ENCODE results near the gene FBXL7.

Gene FBXL7

DNA sequence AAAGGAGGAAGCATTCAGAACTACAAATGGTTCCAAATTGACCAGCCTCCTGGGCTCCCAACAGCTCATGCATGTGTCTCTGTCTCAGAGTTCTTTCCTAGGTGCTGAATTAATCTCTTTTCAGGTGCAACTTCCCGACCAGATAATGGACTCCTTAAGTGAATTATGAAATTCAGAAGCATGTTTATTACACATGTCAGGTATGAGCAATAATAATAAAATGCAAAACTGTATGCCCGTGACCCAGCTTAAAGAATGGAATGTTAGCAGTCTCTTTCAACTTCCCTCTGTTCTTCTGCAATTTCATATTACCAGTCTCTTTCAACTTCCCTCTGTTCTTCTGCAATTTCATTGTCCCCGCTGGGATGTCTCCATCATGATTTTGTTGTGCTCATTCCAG is 60.4 kb downstream of the FBXL7 start:
- POLR2A ChIA-PET = no interaction called here
- no peak overlapping the region for H3K4me3 ChIP-seq (ENCODE audit: low read depth, low read length)
- CTCF ChIA-PET = no interaction called here
- no peak for DNase-seq (ENCODE audit: low read depth, low spot score)
- TF ChIP-seq, protein P1, sequence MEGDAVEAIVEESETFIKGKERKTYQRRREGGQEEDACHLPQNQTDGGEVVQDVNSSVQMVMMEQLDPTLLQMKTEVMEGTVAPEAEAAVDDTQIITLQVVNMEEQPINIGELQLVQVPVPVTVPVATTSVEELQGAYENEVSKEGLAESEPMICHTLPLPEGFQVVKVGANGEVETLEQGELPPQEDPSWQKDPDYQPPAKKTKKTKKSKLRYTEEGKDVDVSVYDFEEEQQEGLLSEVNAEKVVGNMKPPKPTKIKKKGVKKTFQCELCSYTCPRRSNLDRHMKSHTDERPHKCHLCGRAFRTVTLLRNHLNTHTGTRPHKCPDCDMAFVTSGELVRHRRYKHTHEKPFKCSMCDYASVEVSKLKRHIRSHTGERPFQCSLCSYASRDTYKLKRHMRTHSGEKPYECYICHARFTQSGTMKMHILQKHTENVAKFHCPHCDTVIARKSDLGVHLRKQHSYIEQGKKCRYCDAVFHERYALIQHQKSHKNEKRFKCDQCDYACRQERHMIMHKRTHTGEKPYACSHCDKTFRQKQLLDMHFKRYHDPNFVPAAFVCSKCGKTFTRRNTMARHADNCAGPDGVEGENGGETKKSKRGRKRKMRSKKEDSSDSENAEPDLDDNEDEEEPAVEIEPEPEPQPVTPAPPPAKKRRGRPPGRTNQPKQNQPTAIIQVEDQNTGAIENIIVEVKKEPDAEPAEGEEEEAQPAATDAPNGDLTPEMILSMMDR (IDR thresholded peaks at IDR 0.05; ENCODE audit: insufficient read depth, low read length, missing control alignments) = no peak

DNA sequence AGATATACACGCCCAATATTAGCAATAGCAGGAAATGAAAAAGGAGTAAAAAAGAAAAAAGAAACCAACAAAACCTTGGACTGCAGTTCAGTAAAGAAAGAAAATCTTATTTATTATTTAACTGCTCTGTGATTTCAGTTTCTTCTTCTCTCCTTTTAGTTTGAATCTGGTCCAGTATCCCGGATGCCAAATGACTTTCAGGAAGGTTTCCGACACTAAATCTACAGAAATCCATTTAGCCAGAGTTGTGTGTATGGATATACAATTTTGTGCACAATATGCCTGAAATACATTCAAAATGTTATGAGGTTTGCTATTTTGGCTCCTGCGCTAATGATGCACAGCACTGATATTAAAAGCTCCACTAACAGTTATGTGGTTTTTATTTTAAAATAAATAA is 64.5 kb downstream of the FBXL7 start:
- H3K4me3 ChIP-seq (ENCODE audit: low read depth, low read length) = no peak overlapping the region
- TF ChIP-seq, protein P1 (IDR thresholded peaks at IDR 0.05; ENCODE audit: insufficient read depth, low read length, missing control alignments) = no peak
- no peak for DNase-seq (ENCODE audit: low read depth, low spot score)
- ChIA-PET CTCF (no interaction called here), POLR2A (no interaction called here)

DNA sequence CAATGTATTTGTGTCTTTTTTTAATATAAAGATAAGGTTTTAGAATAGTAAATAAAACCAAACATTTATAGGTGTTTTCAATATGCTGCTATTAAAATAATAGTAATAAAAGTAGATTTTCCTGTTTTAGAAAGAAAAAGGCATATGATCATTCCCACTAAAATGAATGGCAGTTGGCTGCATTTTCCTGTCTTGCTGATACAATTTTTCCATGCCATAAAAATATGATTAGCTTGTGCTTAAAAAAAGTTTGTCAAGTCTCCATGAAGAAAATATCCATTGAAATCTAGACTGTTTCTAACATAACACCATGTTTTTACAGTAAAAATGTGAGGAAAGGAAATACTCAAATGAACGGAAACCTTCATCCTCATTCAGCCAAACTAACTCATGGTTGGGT is 65.0 kb downstream of the FBXL7 start:
- no peak for DNase-seq (ENCODE audit: low read depth, low spot score)
- no peak overlapping the region for H3K4me3 ChIP-seq (ENCODE audit: low read depth, low read length)
- TF ChIP-seq, protein P1 (IDR thresholded peaks at IDR 0.05; ENCODE audit: insufficient read depth, low read length, missing control alignments) = no peak
- ChIA-PET POLR2A (no interaction called here), CTCF (no interaction called here)

DNA sequence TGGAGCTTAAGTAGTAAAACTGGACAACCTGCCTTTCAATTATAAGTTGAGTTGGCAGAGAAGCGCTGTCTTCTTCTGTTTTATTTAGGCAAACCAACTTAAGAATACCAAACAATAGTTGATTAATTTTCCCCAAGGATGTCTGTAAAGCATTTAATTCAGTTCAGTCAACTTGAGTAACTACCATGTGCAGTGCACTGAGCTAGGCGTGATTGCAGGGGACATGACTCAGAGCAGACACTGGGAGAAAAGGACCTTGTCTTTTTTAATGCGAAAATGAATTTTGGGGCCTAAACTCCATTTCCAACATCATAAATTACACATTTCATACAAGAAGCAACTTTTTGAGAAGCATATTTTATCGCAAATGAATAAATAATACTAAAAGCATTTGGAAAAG is 66.3 kb downstream of the FBXL7 start:
- POLR2A ChIA-PET = interaction anchor here (0.9 kb wide), 1 partner anchor 9 kb away, joined by 3 read pairs; no protein-coding TSS in a partner anchor
- no peak overlapping the region for H3K4me3 ChIP-seq (ENCODE audit: low read depth, low read length)
- TF ChIP-seq, protein P1 (IDR thresholded peaks at IDR 0.05; ENCODE audit: insufficient read depth, low read length, missing control alignments) = no peak
- no peak for DNase-seq (ENCODE audit: low read depth, low spot score)
- CTCF ChIA-PET = interaction anchor here (1.3 kb wide), 1 partner anchor 12 kb away, joined by 3 read pairs; no protein-coding TSS in a partner anchor

DNA sequence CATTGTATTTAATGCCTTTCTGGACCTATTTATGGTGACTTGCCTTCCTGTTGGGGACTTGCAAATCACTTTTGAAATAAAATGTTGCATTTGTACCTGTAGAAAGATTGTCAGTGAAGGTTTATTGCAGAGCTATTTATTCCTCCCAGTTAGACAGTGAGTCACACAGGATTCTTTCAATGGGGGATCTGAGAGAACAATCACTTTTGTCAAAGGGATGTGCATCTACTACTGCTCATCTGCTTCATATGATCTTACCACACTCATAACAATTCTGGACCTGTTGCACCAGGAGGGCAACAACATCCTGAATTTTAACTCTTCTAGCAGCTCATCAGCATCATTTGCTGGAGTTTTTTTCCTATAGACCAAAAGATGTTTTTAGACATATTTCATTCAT is 66.8 kb downstream of the FBXL7 start:
- no peak overlapping the region for H3K4me3 ChIP-seq (ENCODE audit: low read depth, low read length)
- POLR2A ChIA-PET = interaction anchor here (0.9 kb wide), 1 partner anchor 8 kb away, joined by 3 read pairs; no protein-coding TSS in a partner anchor
- TF ChIP-seq, protein P1 (IDR thresholded peaks at IDR 0.05; ENCODE audit: insufficient read depth, low read length, missing control alignments) = no peak
- no peak for DNase-seq (ENCODE audit: low read depth, low spot score)
- CTCF ChIA-PET = interaction anchor here (1.3 kb wide), 1 partner anchor 12 kb away, joined by 3 read pairs; no protein-coding TSS in a partner anchor

DNA sequence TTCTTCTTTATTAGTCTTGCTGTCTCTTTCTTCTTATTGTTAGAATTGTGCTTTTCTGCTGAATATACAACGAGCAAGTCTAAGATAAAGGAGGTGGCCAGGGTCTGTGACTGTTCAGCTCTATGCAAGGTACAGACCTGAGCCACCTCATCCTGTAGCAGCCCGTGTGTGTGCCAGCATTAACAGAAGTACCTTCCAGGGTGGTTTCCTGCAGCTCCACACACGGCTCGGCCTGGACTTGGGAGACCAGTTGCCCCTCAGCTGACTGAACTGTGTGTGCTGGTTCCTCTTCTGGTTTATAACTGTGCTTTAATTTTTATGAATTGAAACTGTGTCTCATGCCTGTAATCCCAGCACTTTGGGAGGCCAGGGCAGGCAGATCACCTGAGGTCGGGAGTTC is 70.5 kb downstream of the FBXL7 start:
- TF ChIP-seq, protein P1 (IDR thresholded peaks at IDR 0.05; ENCODE audit: insufficient read depth, low read length, missing control alignments) = no peak
- H3K4me3 ChIP-seq (ENCODE audit: low read depth, low read length) = no peak overlapping the region
- DNase-seq (ENCODE audit: low read depth, low spot score) = no peak
- ChIA-PET POLR2A (no interaction called here), CTCF (no interaction called here)
